Measurements from ENCODE around the gene EDRF1.

The EDRF1 gene

DNA sequence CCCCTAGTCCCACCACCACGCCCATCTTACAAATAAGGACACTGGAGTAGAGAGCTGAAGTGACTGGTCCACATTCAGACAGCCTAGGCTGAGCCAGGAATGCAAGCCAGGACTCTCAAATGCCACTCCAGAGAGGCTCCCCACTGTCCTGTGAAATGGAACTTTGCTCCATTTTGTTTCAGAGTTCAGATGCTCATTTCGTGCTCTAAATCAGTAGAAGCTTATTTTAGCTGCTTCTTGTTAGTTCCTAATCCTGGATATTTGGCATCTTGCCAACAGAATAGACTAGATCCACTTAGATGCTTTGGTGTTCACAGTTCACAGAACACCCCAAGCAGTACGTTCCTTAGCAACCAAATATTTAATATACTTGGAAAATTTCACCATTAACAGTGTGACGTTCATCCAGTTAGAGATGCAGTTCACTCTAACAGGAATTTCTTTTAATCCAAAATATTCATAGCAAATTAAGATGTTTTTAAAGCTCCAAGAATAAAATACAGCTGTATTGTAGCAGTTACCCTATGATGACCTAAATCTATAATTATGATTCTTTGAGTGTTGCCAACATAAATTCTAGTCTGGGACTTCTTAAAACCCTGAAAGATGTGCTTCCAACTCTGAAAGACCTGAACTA is 48.8 kb downstream of the EDRF1 start:
- no peak for DNase-seq

DNA sequence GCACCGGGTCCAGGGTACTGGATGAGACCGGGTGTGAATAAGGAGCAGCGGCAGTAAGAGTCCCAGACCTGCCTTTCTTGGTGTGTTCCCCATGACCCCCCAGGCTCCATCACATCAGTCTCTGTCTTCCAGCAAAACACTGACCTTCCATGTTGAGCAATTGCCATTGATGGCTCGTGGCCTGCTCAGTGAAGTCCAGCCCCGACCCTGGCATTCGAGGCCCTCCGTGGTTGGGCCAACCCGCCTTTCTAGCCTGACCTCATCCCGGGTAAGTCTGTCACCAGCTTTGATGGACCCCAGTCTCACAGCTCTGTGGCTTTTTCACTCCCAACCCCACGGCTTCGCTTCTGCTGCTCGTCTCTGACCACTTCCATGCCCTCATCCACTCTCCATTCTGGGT is 49.7 kb downstream of the EDRF1 start:
- no peak for DNase-seq

DNA sequence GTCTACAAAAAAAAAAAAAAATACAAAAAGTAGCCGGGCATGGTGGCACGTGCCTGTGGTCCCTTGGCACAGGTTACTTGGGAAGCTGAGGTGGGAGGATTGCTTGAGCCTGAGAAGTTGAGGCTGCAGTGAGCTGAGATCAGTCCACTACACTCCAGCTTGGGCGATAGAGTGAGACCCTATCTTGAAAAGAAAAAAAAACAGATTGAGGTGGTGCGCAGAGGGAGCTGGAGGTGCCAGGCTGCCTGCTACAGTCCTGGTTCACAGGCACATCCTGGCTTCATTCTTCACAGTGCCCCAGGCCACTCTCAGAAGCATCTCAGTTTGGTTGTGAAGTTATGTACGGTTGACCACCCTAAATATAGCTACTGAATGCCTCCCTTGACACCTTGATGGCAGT is 51.3 kb downstream of the EDRF1 start:
- no peak for DNase-seq

DNA sequence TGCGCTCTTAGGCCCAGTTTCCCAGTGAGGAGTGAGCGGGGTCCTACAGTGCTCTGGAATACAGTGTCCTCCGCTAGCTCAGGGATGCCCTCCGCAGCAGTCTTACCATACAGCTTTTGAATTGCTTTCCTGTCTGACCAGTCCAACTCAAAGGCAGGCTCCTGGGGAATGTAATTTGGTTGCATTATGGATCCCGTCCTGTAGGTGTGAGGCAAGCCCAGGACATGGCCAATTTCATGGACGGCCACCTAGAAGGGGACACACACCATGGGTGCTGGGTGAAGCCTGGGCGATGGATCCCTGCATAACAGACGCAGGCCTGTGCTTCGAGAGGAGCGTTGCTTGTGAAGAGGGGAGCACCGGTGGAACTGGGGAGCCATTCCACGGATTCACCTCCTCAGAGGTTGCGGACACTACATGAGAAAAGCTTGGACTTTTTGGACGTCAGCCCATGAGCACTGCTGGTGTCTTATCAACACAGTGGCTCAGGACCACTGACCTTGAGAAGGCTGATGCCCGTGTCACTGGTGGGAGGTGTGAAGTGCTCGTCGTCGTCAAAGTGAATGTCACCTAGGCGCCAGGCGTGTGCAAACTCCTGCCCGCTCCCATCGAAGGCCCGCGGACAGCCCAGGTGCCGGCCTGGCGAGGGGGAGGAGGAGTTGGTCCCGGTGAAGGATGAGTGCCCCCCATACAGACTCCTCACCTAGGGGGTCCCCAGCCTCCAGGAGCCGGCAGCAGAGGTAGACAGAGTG is 52.8 kb downstream of the EDRF1 start:
- DNase-seq: no peak

DNA sequence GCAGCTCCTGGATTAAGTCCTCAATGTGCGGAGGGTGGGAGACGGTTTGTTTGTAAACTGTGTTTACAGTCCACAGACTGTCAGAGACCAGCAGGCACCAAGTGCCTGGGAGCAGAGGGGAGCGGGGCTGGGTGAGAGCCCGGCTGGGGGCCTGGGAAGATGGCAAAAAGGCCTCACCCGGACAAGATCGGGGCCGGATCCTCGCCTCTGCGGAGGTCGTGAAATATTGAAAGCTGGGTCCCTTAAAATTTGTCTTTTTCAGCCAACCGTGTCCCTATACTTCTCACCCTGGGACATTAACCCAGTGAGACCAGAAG is 53.3 kb downstream of the EDRF1 start:
- DNase-seq: no peak

DNA sequence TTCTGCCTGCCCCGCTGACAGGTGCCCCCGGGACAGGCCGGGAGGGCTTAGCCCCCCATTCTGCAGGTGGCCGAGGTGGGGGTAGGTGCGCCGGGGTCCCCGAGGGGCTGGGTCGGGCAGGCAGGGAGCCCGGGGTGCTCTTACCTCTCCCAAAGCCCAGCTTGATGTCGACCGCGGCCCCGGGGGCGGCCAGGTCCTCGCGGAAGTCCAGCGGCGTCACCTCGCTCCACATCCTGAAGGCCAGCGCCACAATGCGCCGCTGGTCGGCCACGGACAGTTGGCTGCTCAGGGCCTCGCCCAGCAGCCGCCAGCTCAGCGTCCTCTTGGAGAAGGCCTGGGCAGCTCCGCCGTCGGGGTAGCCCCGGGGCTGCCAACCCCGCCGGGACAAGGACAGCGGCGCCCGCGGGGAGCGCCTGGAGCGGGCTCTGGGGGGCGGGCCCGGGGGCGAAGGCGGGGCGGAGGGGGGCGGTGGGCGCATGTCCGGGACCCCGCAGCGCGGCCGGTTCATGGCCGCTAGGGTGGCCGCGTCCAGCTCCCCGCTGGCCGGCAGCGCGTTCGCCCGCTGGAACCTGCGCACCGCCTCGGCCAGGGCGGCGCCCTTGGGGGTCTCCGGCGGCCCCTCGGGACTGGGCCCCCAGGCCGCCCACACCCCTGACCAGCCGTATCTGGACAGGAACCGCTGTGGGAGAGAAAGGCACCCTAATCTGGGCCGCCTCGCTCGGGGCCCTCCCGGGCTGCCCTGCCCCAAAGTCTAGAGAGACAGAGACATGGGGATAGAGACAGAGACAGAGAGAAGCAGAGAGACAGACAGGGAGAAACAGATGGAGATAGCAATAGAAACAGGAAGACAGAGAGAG is 54.4 kb downstream of the EDRF1 start:
- no peak for DNase-seq

DNA sequence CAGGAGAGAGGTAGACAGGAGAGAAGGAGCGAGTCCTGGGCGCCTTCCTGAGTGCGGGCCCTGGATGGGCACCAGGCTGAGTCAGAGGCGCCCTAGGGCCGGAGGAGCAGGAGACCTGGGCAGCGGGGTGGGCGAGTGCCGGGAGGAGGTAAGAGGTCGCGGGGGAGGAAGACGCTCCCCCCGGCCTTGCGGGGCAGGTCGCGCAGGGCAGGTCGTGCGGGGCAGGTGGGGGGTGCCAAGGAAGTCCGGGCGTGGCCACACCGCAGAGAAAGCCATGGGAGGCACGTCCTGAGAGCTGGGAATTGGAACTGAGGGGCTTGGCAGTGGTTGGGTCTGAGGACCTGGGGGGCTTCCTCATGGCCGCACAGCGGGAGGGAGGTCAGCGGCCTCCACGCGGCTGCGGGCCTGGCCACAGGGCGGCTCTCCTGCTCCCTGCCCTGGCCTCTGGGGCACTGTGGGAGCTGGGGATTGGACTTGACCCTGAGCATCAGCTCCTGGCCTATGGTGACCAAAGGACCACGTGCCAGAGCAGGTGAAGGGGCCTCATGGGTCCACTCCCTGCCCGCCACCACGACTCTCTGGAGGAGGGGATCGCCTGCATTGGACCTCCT is 55.2 kb downstream of the EDRF1 start:
- DNase-seq: no peak

DNA sequence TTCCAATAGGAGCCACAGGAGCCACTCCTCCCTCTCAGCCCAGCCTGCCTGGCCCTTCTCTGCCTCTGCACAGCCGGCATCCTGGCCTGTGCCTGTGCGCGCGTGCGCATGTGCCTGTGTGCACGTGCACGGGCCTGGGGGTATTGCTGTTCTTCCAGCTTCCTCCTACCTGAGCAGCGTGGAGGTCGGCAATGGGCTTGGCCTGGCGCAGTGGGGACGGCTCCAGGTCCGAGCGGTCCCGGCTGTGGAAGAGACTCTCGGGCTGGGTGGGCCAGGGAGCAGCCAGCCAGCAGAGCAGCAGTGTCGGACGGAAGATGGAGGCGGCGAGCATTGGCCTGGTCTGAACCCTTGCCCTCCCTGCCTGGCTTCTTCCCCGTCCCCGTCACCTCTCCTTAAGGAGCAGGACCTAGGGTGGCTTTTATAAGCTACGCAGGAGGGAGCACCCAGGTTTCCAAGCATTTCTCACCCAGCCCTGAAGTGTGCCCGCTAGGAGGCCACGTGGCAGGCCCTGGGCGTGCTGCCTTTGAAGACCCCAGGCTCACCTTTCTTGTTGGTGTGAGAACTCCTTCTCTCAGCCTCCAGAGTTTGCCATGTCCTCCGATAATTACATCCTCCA is 56.1 kb downstream of the EDRF1 start, which contains the start of gene MMP21:
Gene MMP21, minus strand, starts transcription at position 331 of the 616 bp plus-strand sequence. Its CDS starts 0 bp downstream, at position 331.
- DNase-seq: no peak

DNA sequence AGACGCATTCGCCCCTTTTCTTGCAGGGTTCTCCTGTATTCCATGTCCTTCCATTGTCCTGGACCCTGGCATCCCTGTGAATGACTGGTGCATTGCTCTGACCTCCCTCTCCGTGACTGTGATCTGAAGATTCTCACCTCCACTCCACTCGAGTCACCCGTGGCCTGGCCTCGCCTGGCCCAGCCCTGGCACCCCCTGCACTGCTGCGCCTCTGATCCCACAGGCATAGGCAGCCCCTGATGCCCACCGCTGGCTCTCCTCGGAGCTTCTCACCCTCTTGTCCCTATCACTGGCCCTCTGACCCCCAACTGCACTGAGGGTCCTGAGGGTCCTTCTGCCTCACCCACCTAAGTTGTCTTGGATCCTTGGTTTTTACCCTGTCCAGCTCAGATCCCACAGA is 58.3 kb downstream of the EDRF1 start:
- DNase-seq: no peak

DNA sequence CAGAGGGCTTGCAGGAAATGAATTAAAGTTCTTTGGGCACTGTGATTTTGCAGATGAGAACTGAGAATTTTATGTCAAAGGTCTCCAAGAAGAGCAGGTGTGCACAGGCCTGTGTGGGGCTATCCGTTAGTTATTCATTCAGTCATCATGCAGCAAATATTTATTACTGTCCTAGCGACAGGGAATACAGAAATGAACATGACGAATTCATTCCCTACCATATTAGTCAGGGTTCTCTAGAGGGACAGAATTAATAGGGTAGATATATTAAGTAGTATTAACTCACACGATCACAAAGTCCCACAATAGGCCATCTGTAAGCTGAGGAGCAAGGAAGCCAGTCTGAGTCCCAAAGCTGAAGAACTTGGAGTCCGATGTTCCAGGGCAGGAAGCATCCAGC is 59.0 kb downstream of the EDRF1 start:
- DNase-seq: no peak

DNA sequence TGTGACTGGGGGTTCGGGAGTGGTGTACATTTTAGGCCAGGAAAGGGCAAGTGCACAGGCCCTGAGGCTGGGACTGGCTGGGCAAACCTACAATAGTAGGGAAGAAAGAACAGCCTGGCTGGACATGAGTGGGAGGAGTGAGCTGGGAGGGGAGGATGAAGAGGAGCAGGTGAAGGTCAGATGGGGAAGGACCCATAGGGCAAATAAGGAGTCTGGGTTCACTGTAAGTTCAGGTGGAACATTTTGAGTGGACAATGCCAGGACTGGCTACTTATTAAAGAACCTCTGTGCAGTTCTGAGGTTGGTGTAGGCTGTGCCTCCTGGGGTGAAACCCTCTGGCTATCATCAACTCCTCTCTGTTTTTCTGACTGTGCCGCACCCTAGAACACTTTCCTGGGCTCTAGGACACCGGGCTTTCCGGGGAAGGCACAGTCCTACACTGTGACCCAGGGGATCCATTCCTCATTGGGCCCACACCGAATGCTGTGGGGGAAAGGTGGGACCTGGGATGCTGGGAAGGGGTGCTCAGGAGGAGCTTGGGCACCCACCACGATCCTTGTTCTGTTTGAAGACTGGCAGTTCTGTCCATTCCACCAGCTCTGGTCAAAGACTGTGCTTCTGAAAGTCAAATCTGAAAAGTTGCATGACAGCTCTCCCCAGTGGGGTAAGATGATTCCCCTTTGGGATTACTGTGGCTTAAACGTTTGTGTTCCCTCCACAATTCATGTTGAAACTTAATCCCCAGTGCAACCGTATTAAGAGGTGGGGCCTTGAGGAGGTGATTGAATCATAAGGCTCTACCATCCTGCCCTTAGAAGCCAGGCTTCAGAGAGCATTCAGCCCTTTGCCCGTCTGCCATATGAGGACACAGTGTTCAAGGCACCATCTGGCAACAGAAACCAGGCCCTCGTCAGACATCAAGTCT is 60.2 kb downstream of the EDRF1 start:
- no peak for DNase-seq

DNA sequence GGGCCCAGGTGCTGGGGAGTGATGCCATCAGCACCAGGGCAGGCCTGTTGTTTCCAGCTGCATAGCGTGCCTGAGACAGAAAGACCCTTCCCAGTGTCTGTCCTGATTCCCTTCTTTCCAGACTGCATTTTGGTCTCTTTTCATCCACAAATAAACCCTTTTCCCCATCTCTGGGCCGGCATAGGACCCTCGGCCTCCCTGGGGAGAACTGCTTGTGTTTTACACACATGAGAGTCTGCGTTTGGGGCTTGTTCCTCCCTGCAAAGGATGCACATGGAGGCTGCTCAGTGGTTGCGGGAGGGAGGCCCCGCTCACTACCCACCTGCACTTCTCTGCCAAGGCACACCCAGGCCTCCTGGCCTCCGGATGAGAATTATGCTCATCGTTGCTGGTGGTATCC is 61.9 kb downstream of the EDRF1 start:
- DNase-seq: no peak

DNA sequence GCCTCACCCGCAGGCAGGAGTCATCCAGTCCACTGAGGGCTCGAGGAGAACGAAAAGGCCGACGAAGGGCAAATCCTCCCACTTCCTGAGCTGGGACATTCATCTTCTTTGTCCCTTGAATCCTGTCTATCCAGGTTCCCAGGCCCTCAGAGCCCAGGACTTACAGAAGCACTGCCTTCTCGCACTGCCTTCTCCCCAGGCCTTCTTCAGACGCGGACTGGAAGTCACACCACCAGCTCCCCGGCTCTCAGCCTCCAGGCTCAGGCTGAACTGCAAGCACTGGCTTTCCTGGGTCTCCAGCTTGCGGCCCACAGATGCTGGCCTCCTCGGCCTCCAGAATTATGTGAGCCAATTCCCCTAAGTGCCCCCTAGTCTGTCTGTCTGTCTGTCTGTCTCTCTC is 62.5 kb downstream of the EDRF1 start:
- DNase-seq: no peak

DNA sequence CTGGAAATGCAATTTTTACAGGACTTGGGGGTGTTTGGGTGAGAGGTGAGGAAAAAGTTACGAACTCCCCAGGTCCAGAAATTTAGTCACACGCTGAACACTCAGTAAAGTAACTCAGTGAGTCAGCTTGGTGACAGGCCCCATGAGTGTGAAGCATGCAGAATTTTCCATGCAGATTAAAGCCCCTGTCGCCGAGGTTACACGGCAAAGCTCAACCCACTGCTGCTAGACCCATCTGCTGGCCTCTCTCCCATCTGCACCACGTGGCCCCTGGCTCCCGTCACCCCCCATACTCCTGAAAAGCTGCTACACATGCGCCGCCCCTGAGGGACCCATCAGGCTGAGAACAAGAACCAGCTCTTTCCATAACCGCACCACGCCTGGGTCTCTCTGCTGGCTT is 63.1 kb downstream of the EDRF1 start:
- DNase-seq: no peak

DNA sequence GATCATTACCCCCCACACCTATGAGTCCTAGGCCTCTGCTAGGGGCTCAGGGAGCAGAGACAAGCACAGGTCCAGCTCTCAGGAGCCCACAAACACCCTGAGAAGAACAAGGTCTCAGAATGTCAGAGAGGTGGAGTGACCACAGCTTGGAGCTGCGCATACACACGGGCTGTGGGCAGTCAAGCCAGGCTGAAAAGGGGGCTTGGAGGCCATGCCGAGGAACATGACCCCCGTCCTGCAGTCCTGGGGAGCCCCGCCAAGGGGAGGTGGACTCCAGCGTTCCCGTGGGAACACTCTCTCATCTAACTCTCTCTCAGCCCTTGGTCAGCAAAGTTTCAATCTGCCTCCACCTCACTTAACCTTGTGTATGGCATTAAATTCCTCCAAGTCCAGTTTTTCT is 63.9 kb downstream of the EDRF1 start:
- no peak for DNase-seq

DNA sequence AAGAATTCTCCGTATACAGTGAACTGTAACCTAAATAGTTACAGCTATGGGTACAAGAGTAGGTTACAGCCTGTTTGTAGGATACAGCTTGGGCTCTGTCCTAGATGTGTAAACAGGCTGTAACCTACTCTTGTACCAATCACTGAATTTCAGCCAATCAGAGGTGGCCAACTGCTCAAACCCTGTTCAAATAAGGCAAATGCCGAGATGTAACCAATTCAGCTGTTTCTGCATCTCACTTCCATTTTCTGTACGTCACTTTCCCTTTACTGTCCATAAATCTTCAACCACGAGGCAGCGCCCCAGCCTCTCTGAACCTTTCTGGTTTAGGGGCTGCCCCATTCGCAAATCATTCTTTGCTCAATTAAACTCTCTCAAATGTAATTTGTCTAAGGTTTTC is 64.4 kb downstream of the EDRF1 start:
- DNase-seq: no peak

DNA sequence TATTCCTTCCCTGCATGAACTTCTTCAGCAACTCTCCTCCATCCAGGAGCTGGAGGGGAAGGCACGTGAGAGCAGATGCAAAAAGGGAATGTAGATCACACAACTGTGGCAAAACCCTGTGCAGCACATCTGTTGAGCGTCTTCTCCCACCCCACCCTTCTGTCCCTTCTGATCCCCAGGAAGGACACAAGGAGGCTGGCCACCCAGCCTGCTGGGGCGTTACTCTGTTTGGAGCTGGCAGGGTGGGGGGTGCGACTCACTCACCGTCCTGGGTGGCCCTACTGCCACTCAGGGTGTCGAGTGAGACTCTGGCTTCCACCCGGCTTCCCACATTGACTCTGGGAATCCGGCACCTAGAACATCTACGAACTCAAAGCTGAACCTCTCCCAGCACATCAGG is 66.3 kb downstream of the EDRF1 start:
- DNase-seq: no peak

DNA sequence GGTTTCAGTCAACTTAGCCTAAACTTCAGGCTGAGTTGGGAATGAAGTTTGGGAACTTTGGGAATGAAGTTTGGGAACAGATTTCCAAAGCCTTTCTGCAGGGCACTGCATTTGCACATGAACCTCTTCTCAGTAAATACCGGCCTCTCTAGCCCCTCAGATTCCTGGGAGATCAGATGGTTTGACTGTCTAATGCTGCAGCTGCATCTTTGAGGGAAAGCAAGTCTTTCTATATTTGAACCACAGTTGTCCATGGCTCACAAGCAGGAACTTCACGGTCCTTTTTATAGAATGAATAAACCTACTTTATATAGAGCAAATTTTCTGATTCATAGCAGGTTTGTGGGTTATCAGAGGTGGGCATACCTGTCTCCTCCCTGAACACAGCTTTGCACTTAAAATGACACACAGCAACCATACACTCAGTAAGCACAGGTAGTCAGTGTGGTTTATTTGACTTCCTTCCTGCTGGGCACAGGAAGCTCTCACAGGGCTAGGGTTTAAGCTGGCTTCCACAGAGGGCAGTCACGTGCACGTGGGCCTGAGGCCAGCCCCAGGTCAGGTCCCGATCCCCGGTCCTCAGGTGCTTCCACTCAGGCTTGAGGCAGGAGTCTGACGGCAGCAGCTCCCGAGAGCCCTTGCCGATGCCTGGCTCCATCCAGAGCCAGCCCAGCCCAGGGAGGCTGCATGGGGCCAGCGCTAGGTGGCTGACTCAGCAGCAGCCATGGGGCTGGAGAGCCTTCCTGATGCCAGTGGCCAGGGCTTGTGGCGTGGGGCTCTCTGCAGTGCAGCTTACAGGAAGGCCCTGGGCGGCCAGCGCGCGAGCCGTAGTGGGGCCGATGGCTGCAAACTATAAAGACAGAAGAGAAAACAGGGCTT is 68.9 kb downstream of the EDRF1 start:
- DNase-seq: no peak

DNA sequence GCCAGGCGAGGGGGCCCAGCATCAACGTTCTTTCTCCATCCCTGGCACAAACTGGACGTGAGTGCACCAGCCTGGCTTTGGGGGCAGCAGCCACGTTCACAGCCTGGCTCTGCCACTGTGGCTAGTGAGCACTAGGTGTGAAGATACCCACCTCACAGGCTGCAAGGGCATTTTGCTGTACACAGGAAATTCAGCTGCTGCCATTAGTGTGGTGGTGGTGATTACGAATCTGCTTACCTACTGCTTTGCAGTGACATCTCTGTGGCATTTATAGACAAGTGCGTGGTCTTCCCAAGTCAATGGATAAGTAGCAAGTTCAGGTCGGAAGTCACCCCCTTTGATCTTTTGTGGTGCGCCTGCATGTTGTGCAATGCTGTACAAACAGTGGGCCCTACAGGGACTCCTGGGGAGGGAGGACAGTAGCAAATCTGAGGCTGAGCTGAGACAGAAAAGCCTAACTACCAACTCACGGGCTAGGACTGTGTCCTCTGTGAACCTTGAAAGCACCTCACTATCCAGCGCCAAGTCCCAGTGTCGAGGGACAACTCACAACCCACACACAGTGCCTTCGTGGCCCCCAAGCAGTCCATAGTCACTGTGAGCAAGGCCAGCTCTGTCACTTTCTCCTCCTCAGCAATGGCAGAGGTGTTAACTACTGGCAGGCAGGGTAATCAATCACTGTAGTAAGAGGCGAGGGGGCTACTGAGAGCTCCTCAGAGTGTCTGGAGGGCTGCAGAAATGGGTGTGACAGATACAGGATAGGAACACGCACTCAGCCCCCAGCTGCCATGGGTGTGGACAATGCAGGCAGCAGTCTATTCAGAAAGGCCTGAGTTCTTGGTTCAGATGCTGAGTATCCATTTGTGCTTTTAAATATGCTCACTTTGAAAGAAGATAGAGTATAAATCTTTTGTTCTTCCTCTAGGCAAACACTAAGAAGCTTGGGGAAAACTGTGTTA is 73.1 kb downstream of the EDRF1 start:
- DNase-seq: no peak

DNA sequence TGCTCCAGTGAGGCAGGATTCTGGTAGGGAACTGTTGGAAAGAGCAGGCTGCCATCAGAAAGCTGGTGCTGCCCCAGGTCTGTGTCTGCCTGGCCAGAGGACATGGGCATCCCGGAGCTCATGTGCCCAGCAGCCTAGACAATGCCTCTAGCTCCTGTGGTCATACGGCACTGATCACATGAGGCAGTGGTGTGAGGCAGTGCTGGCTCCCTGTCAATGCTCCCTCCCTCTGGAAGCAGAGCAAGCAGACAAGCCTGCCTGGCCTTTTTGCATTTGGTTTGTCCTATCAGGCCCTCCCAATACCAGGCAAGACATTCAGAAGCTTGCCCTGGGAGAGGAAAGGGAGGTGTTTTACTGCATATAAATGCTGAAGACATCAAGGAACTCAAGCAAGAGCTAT is 75.6 kb downstream of the EDRF1 start:
- no peak for DNase-seq

All from activated CD4-positive, CD25-positive, alpha-beta regulatory T cell (primary cell).